Measurements from ENCODE around the gene PPP4R1.

Gene PPP4R1

DNA sequence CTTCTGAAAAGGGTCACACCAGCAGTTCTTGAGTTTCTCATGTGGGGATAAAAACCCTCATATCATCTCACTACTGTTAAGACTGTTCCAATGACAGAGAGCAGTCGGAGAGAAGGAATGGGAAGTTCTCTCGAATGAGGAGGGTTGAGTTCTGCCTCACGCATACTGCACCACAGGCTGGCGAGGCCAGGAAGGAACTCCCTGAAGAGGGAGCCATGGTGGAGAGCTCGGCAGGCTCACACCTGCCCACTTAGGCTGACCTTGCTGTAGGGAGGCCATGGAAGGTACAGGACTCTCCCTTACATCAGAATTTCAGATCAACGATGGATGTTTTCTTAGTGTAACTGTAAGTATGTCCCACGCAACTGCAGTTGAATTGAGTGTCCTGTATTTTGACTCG is 74.4 kb downstream of the PPP4R1 start:
- Histone ChIP-seq H3K14ac (ENCODE audit: low read length in 2 of 2) (no peak overlapping the region), H2BK5ac (ENCODE audit: low read depth, low read length, poor library complexity, severe bottlenecking) (no peak overlapping the region), H4K91ac (ENCODE audit: low read length) (peak overlapping the region; percentile 30), H2AK5ac (ENCODE audit: low read length, severe bottlenecking) (no peak overlapping the region), H3K4me2 (ENCODE audit: low read length, poor library complexity, severe bottlenecking) (no peak overlapping the region), H2BK12ac (ENCODE audit: low read length in 2 of 2) (no peak overlapping the region), H3K4me3 (ENCODE audit: insufficient read depth in 1 of 2, low read depth in 1 of 2, low read length in 2 of 2) (no peak overlapping the region), H2BK15ac (ENCODE audit: low read depth, poor library complexity, severe bottlenecking) (no peak overlapping the region), H3K23ac (ENCODE audit: low read length in 2 of 2) (no peak overlapping the region), H3K18ac (ENCODE audit: low read depth in 1 of 2, low read length in 2 of 2) (no peak overlapping the region), H3K36me3 (ENCODE audit: control insufficient read depth in 1 of 2, insufficient read depth in 2 of 2, low read depth in 1 of 2, low read length in 2 of 2) (peaks cover 35 to 37% of the 10 kb centered on the region in 2 experiments), H3K27ac (ENCODE audit: low read length, poor library complexity, severe bottlenecking) (no peak overlapping the region), H3K9me3 (ENCODE audit: control insufficient read depth, low read length) (no peaks in the 10 kb centered on the region), H2BK120ac (ENCODE audit: low read depth, low read length) (no peak overlapping the region), H4K8ac (ENCODE audit: low read length) (no peak overlapping the region), H3K9ac (ENCODE audit: low read length) (no peak overlapping the region), H3K4me1 (ENCODE audit: control insufficient read depth, insufficient read depth, low read depth, low read length) (peaks cover 12% of the 10 kb centered on the region), H2AFZ (ENCODE audit: low read depth, low read length) (no peak overlapping the region), H3K27me3 (ENCODE audit: control insufficient read depth in 1 of 2, insufficient read depth in 1 of 2, low read length in 2 of 2) (no peaks in the 10 kb centered on the region), H3K79me1 (replicated peaks; ENCODE audit: low read length, poor library complexity, severe bottlenecking) (peaks cover 11% of the 10 kb centered on the region), H3K4ac (ENCODE audit: low read depth in 1 of 2, low read length in 2 of 2) (no peak overlapping the region)
- WGBS, result 93% methylated on average over 8 of the region's 8 CpGs
- no peak for DNase-seq

DNA sequence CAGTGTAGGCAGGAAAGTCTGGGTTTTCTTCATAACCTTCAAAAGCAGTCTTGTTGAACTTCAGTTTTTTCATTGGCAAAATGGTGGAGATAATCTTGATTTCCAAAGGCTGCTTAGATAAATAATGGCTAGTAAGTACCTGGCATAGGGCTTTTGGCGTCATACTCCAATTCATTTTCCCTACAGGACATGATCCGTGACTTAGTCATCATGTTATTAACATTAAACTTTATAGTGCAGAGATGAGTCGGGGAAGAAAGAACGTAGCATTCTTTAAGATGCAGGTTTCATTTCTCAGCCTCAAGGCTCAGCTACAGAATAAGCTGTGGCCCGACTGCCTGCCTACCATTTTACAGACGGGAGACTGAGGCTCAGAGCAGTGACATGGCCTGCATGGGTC is 75.1 kb downstream of the PPP4R1 start:
- Histone ChIP-seq H3K9ac (ENCODE audit: low read length) (no peak overlapping the region), H2BK15ac (ENCODE audit: low read depth, poor library complexity, severe bottlenecking) (no peak overlapping the region), H2AK5ac (ENCODE audit: low read length, severe bottlenecking) (no peak overlapping the region), H2BK120ac (ENCODE audit: low read depth, low read length) (no peak overlapping the region), H3K27ac (ENCODE audit: low read length, poor library complexity, severe bottlenecking) (no peak overlapping the region), H4K8ac (ENCODE audit: low read length) (no peak overlapping the region), H3K36me3 (ENCODE audit: control insufficient read depth in 1 of 2, insufficient read depth in 2 of 2, low read depth in 1 of 2, low read length in 2 of 2) (peaks cover 36 to 39% of the 10 kb centered on the region in 2 experiments), H3K18ac (ENCODE audit: low read depth in 1 of 2, low read length in 2 of 2) (peak overlapping the region in 1 of 2 experiments; percentile 6), H3K4me3 (ENCODE audit: insufficient read depth in 1 of 2, low read depth in 1 of 2, low read length in 2 of 2) (no peak overlapping the region), H4K91ac (ENCODE audit: low read length) (no peak overlapping the region), H2BK5ac (ENCODE audit: low read depth, low read length, poor library complexity, severe bottlenecking) (no peak overlapping the region), H2BK12ac (ENCODE audit: low read length in 2 of 2) (no peak overlapping the region), H2AFZ (ENCODE audit: low read depth, low read length) (no peak overlapping the region), H3K4me1 (ENCODE audit: control insufficient read depth, insufficient read depth, low read depth, low read length) (peaks cover 15% of the 10 kb centered on the region), H3K9me3 (ENCODE audit: control insufficient read depth, low read length) (no peaks in the 10 kb centered on the region), H3K79me1 (replicated peaks; ENCODE audit: low read length, poor library complexity, severe bottlenecking) (peaks cover 10% of the 10 kb centered on the region), H3K4ac (ENCODE audit: low read depth in 1 of 2, low read length in 2 of 2) (no peak overlapping the region), H3K27me3 (ENCODE audit: control insufficient read depth in 1 of 2, insufficient read depth in 1 of 2, low read length in 2 of 2) (no peaks in the 10 kb centered on the region), H3K23ac (ENCODE audit: low read length in 2 of 2) (no peak overlapping the region), H3K4me2 (ENCODE audit: low read length, poor library complexity, severe bottlenecking) (no peak overlapping the region), H3K14ac (ENCODE audit: low read length in 2 of 2) (peak overlapping the region in 1 of 2 experiments; percentile 86)
- 54% methylated on average over 4 of the region's 6 CpGs for WGBS
- peak; percentile 32 for DNase-seq

DNA sequence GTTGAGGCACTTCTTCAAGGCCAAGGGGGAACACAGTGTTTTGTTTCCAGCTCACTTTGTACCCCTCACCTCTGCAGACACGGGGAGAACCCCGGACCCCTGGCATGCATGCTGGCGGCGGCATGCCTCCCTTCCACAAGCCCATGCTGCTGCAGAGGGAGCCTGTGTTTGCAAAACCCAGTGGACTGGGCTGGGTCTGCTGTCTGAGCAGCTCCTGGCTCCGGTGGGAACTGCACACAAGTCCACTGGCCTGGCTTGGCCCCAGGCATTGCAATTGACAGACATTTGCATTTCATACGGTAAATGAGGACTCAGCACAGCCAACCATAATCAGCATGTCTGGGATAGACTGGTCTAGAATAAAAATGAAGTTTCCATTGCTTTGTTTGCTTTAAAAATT is 76.7 kb downstream of the PPP4R1 start:
- Histone ChIP-seq H2AK5ac (ENCODE audit: low read length, severe bottlenecking) (no peak overlapping the region), H2BK5ac (ENCODE audit: low read depth, low read length, poor library complexity, severe bottlenecking) (no peak overlapping the region), H3K9ac (ENCODE audit: low read length) (no peak overlapping the region), H2BK120ac (ENCODE audit: low read depth, low read length) (no peak overlapping the region), H3K4me1 (ENCODE audit: control insufficient read depth, insufficient read depth, low read depth, low read length) (peaks cover 12% of the 10 kb centered on the region), H3K4me2 (ENCODE audit: low read length, poor library complexity, severe bottlenecking) (no peak overlapping the region), H3K14ac (ENCODE audit: low read length in 2 of 2) (no peak overlapping the region), H3K36me3 (ENCODE audit: control insufficient read depth in 1 of 2, insufficient read depth in 2 of 2, low read depth in 1 of 2, low read length in 2 of 2) (peaks cover 46 to 52% of the 10 kb centered on the region in 2 experiments), H3K18ac (ENCODE audit: low read depth in 1 of 2, low read length in 2 of 2) (no peak overlapping the region), H3K27ac (ENCODE audit: low read length, poor library complexity, severe bottlenecking) (no peak overlapping the region), H3K4ac (ENCODE audit: low read depth in 1 of 2, low read length in 2 of 2) (no peak overlapping the region), H3K79me1 (replicated peaks; ENCODE audit: low read length, poor library complexity, severe bottlenecking) (peaks cover 9% of the 10 kb centered on the region), H3K4me3 (ENCODE audit: insufficient read depth in 1 of 2, low read depth in 1 of 2, low read length in 2 of 2) (no peak overlapping the region), H4K8ac (ENCODE audit: low read length) (no peak overlapping the region), H3K23ac (ENCODE audit: low read length in 2 of 2) (no peak overlapping the region), H2BK12ac (ENCODE audit: low read length in 2 of 2) (no peak overlapping the region), H4K91ac (ENCODE audit: low read length) (no peak overlapping the region), H3K9me3 (ENCODE audit: control insufficient read depth, low read length) (no peaks in the 10 kb centered on the region), H3K27me3 (ENCODE audit: control insufficient read depth in 1 of 2, insufficient read depth in 1 of 2, low read length in 2 of 2) (no peaks in the 10 kb centered on the region), H2AFZ (ENCODE audit: low read depth, low read length) (no peak overlapping the region), H2BK15ac (ENCODE audit: low read depth, poor library complexity, severe bottlenecking) (no peak overlapping the region)
- 97% methylated on average over 5 of the region's 6 CpGs for WGBS
- DNase-seq, result no peak

- H2BK120ac ChIP-seq (ENCODE audit: low read depth, low read length), result no peak overlapping the region
- 96% methylated on average over 15 of the region's 24 CpGs for WGBS
Observed at GRCh38 chr18:9536354-9537152, 77.8 kb downstream of the PPP4R1 start.

More at GRCh38 chr18:9536354-9537152, 77.8 kb downstream of the PPP4R1 start:
- H2AFZ ChIP-seq (ENCODE audit: low read depth, low read length), result no peak overlapping the region
- H2BK5ac ChIP-seq (ENCODE audit: low read depth, low read length, poor library complexity, severe bottlenecking), result no peak overlapping the region
- peaks cover 12% of the 10 kb centered on the region for H3K4me1 ChIP-seq (ENCODE audit: control insufficient read depth, insufficient read depth, low read depth, low read length)
- H3K36me3 ChIP-seq (ENCODE audit: control insufficient read depth in 1 of 2, insufficient read depth in 2 of 2, low read depth in 1 of 2, low read length in 2 of 2), result peaks cover 47 to 61% of the 10 kb centered on the region in 2 experiments
- H2BK12ac ChIP-seq (ENCODE audit: low read length in 2 of 2), result no peak overlapping the region
- H3K27me3 ChIP-seq (ENCODE audit: control insufficient read depth in 1 of 2, insufficient read depth in 1 of 2, low read length in 2 of 2), result no peaks in the 10 kb centered on the region
- H3K79me1 ChIP-seq (replicated peaks; ENCODE audit: low read length, poor library complexity, severe bottlenecking), result peaks cover 10% of the 10 kb centered on the region
- no peaks in the 10 kb centered on the region for H3K9me3 ChIP-seq (ENCODE audit: control insufficient read depth, low read length)
- no peak overlapping the region for H4K8ac ChIP-seq (ENCODE audit: low read length)
- H3K4ac ChIP-seq (ENCODE audit: low read depth in 1 of 2, low read length in 2 of 2), result no peak overlapping the region
- H4K91ac ChIP-seq (ENCODE audit: low read length), result no peak overlapping the region
- H2AK5ac ChIP-seq (ENCODE audit: low read length, severe bottlenecking), result no peak overlapping the region
- no peak overlapping the region for H3K4me2 ChIP-seq (ENCODE audit: low read length, poor library complexity, severe bottlenecking)
- H3K14ac ChIP-seq (ENCODE audit: low read length in 2 of 2), result no peak overlapping the region
- H3K23ac ChIP-seq (ENCODE audit: low read length in 2 of 2), result no peak overlapping the region
- H3K4me3 ChIP-seq (ENCODE audit: insufficient read depth in 1 of 2, low read depth in 1 of 2, low read length in 2 of 2), result peak overlapping the region in 1 of 2 experiments; percentile 63
- H3K27ac ChIP-seq (ENCODE audit: low read length, poor library complexity, severe bottlenecking), result no peak overlapping the region
- no peak overlapping the region for H2BK15ac ChIP-seq (ENCODE audit: low read depth, poor library complexity, severe bottlenecking)
- peak overlapping the region; percentile 74 for H3K9ac ChIP-seq (ENCODE audit: low read length)
- H3K18ac ChIP-seq (ENCODE audit: low read depth in 1 of 2, low read length in 2 of 2), result no peak overlapping the region
- DNase-seq, result no peak
